ENCODE results near the gene EPHA6.
"Not testable (repeated sequence)": the region's sequence is repeated elsewhere in the genome, so short reads cannot be mapped to it uniquely, and the experiment has no call there.

- TF ChIP-seq EZH2 (IDR thresholded peaks at IDR 0.05; ENCODE audit: low read length, unreplicated experiment), result not testable (repeated sequence)
- TF ChIP-seq, protein P1, sequence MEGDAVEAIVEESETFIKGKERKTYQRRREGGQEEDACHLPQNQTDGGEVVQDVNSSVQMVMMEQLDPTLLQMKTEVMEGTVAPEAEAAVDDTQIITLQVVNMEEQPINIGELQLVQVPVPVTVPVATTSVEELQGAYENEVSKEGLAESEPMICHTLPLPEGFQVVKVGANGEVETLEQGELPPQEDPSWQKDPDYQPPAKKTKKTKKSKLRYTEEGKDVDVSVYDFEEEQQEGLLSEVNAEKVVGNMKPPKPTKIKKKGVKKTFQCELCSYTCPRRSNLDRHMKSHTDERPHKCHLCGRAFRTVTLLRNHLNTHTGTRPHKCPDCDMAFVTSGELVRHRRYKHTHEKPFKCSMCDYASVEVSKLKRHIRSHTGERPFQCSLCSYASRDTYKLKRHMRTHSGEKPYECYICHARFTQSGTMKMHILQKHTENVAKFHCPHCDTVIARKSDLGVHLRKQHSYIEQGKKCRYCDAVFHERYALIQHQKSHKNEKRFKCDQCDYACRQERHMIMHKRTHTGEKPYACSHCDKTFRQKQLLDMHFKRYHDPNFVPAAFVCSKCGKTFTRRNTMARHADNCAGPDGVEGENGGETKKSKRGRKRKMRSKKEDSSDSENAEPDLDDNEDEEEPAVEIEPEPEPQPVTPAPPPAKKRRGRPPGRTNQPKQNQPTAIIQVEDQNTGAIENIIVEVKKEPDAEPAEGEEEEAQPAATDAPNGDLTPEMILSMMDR (conservative IDR thresholded peaks at IDR 0.05; ENCODE audit: low read depth, low read length), result not testable (repeated sequence)
Measured at GRCh38 chr3:97276879-97277550, 462.6 kb downstream of the EPHA6 start.
